Measurements from ENCODE around the gene CCDC74B. TPM values are rescaled to one million over a fixed set of nuclear protein-coding genes. Genes with fewer than 3 reads are reported as not detected.
"Not testable (repeated sequence)": the region's sequence is repeated elsewhere in the genome, so short reads cannot be mapped to it uniquely, and the experiment has no call there.

CCDC74B gene
- total RNA-seq, 1 donor = 5.4 TPM

DNA sequence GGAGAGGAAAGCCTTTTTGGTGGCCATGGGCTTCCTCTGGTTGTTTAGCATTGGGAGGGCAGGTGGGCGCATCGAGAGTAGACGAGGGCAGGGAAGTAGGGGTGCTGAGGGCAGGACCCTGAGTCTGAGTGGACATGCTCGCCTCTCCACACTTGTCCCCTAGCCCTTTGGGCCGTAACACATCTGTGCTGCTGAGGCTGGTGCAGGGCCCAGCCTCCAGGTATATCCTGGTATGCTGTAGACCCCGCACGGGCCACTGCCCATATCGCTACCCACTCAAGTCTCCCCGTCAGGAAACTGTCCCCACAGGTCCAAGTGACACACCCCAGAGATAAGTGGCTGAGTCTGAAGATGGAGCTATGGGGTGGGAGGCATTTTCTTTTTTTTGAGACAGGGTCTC is 13.7 kb upstream of the CCDC74B start:
- Histone ChIP-seq H3K36me3 (ENCODE audit: insufficient read depth, low read length) (peaks cover 4% of the 10 kb centered on the region), H3K27me3 (ENCODE audit: insufficient read depth, low read length) (no peaks in the 10 kb centered on the region), H3K4me3 (ENCODE audit: insufficient read depth, low read length) (no peak overlapping the region), H3K9me3 (ENCODE audit: low read depth, low read length) (no peaks in the 10 kb centered on the region), H3K4me1 (ENCODE audit: insufficient read depth, low read length) (no peaks in the 10 kb centered on the region), H3K27ac (ENCODE audit: low read depth, low read length) (no peak overlapping the region), H4K20me1 (ENCODE audit: insufficient read depth, low read length) (no peaks in the 10 kb centered on the region), H2AFZ (ENCODE audit: low read length) (no peak overlapping the region), H3K4me2 (ENCODE audit: insufficient read depth, low read length) (no peak overlapping the region), H3K79me2 (ENCODE audit: insufficient read depth, low read length) (no peaks in the 10 kb centered on the region)
- DNase-seq (ENCODE audit: insufficient read length, low spot score, missing footprints) = peak; percentile 39
- no peak for TF ChIP-seq CTCF (IDR thresholded peaks at IDR 0.05; ENCODE audit: extremely low read depth, low read depth, low read length)

- H4K20me1 ChIP-seq (ENCODE audit: insufficient read depth, low read length); H3K4me2 ChIP-seq (ENCODE audit: insufficient read depth, low read length); H3K27ac ChIP-seq (ENCODE audit: low read depth, low read length); H3K4me1 ChIP-seq (ENCODE audit: insufficient read depth, low read length); H3K27me3 ChIP-seq (ENCODE audit: insufficient read depth, low read length); H2AFZ ChIP-seq (ENCODE audit: low read length); H3K79me2 ChIP-seq (ENCODE audit: insufficient read depth, low read length); H3K36me3 ChIP-seq (ENCODE audit: insufficient read depth, low read length); H3K4me3 ChIP-seq (ENCODE audit: insufficient read depth, low read length); H3K9me3 ChIP-seq (ENCODE audit: low read depth, low read length): not testable (repeated sequence)
- peak; percentile 76 for DNase-seq (ENCODE audit: insufficient read length, low spot score, missing footprints)
These were observed 13.1 kb upstream of the CCDC74B start for GRCh38 chr2:130157825-130158514.

GRCh38 chr2:130157354-130157753 is 12.4 kb upstream of the CCDC74B start:
- not testable (repeated sequence) for H3K27me3 ChIP-seq (ENCODE audit: insufficient read depth, low read length); H2AFZ ChIP-seq (ENCODE audit: low read length); H4K20me1 ChIP-seq (ENCODE audit: insufficient read depth, low read length); H3K4me3 ChIP-seq (ENCODE audit: insufficient read depth, low read length); H3K9me3 ChIP-seq (ENCODE audit: low read depth, low read length); H3K4me2 ChIP-seq (ENCODE audit: insufficient read depth, low read length); DNase-seq (ENCODE audit: insufficient read length, low spot score, missing footprints); H3K79me2 ChIP-seq (ENCODE audit: insufficient read depth, low read length); H3K27ac ChIP-seq (ENCODE audit: low read depth, low read length); H3K36me3 ChIP-seq (ENCODE audit: insufficient read depth, low read length); H3K4me1 ChIP-seq (ENCODE audit: insufficient read depth, low read length)

- no peaks in the 10 kb centered on the region for H3K27me3 ChIP-seq (ENCODE audit: insufficient read depth, low read length)
- peaks cover 7% of the 10 kb centered on the region for H3K36me3 ChIP-seq (ENCODE audit: insufficient read depth, low read length)
- TF ChIP-seq CTCF (IDR thresholded peaks at IDR 0.05; ENCODE audit: extremely low read depth, low read depth, low read length) = no peak
- no peak overlapping the region for H3K27ac ChIP-seq (ENCODE audit: low read depth, low read length)
- no peak overlapping the region for H3K4me3 ChIP-seq (ENCODE audit: insufficient read depth, low read length)
- DNase-seq (ENCODE audit: insufficient read length, low spot score, missing footprints) = peak; percentile 47
- no peaks in the 10 kb centered on the region for H4K20me1 ChIP-seq (ENCODE audit: insufficient read depth, low read length)
- H3K79me2 ChIP-seq (ENCODE audit: insufficient read depth, low read length) = no peaks in the 10 kb centered on the region
- no peaks in the 10 kb centered on the region for H3K9me3 ChIP-seq (ENCODE audit: low read depth, low read length)
- H2AFZ ChIP-seq (ENCODE audit: low read length) = no peak overlapping the region
- no peak overlapping the region for H3K4me2 ChIP-seq (ENCODE audit: insufficient read depth, low read length)
- no peaks in the 10 kb centered on the region for H3K4me1 ChIP-seq (ENCODE audit: insufficient read depth, low read length)
These were observed 11.7 kb upstream of the CCDC74B start for GRCh38 chr2:130156624-130157004.

GRCh38 chr2:130155956-130156623 is 11.2 kb upstream of the CCDC74B start:
- not testable (repeated sequence) for H3K9me3 ChIP-seq (ENCODE audit: low read depth, low read length); H3K36me3 ChIP-seq (ENCODE audit: insufficient read depth, low read length); H3K4me1 ChIP-seq (ENCODE audit: insufficient read depth, low read length); H3K4me3 ChIP-seq (ENCODE audit: insufficient read depth, low read length); H4K20me1 ChIP-seq (ENCODE audit: insufficient read depth, low read length); H2AFZ ChIP-seq (ENCODE audit: low read length); H3K4me2 ChIP-seq (ENCODE audit: insufficient read depth, low read length); H3K27me3 ChIP-seq (ENCODE audit: insufficient read depth, low read length); H3K79me2 ChIP-seq (ENCODE audit: insufficient read depth, low read length); H3K27ac ChIP-seq (ENCODE audit: low read depth, low read length)
- DNase-seq (ENCODE audit: insufficient read length, low spot score, missing footprints) = peak; percentile 90
- peak; percentile 42 for TF ChIP-seq CTCF (IDR thresholded peaks at IDR 0.05; ENCODE audit: extremely low read depth, low read depth, low read length)

All from osteoblast (primary cell).